ENCODE measurements around the gene BYSL. TPM values are rescaled to one million over a fixed set of nuclear protein-coding genes. Genes with fewer than 3 reads are reported as not detected.
A peak's percentile ranks its signal among the peaks of the same experiment; 100 is the strongest.

BYSL gene
- total RNA-seq, 1 donor from 2014 or later: 11.5 TPM

DNA sequence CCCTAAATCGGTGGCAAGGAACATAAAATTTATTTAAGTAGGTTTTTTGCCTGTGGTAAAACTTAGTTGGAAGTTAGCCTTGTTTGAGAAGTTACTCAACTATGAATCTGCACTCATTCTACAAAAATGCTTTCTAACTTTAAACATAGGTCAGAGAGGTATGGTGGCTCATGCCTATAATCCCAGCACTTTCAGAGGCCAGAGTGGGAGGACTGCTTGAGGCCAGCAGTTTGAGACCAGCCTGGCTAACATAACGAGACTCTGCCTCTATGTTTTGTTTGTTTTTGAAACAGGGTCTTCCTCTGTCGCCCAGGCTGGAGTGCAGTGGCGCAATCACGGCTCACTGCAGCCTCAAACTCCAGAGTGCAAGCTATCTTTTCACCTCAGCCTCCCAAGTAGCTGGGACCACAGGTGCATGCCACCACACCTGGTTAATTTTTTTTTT is 42.3 kb upstream of the BYSL start:
- no peak overlapping the region for H3K4me3 ChIP-seq
- H3K27ac Mint-ChIP-seq: peak overlapping the region; percentile 86
- H3K36me3 Mint-ChIP-seq: no peaks in the 10 kb centered on the region
- H3K4me1 ChIP-seq: peaks cover 4% of the 10 kb centered on the region
- TF ChIP-seq EZH2 (IDR thresholded peaks at IDR 0.05): no peak
- TF ChIP-seq, protein P1, sequence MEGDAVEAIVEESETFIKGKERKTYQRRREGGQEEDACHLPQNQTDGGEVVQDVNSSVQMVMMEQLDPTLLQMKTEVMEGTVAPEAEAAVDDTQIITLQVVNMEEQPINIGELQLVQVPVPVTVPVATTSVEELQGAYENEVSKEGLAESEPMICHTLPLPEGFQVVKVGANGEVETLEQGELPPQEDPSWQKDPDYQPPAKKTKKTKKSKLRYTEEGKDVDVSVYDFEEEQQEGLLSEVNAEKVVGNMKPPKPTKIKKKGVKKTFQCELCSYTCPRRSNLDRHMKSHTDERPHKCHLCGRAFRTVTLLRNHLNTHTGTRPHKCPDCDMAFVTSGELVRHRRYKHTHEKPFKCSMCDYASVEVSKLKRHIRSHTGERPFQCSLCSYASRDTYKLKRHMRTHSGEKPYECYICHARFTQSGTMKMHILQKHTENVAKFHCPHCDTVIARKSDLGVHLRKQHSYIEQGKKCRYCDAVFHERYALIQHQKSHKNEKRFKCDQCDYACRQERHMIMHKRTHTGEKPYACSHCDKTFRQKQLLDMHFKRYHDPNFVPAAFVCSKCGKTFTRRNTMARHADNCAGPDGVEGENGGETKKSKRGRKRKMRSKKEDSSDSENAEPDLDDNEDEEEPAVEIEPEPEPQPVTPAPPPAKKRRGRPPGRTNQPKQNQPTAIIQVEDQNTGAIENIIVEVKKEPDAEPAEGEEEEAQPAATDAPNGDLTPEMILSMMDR (IDR thresholded peaks at IDR 0.05): no peak
- TF ChIP-seq EZH2phosphoT487 (IDR thresholded peaks at IDR 0.05): no peak
- no peak overlapping the region for H3K27ac ChIP-seq
- peaks cover 97% of the 10 kb centered on the region for H3K79me2 ChIP-seq (ENCODE audit: low read depth)
- DNase-seq (ENCODE audit: low spot score): no peak
- H3K4me3 Mint-ChIP-seq: no peak overlapping the region
- H4K20me1 ChIP-seq (ENCODE audit: low read depth): peaks cover 10% of the 10 kb centered on the region
- peaks cover 4% of the 10 kb centered on the region for H3F3A ChIP-seq (ENCODE audit: low read depth)
- no peak overlapping the region for H3K4me2 ChIP-seq
- no peaks in the 10 kb centered on the region for H3K9me3 Mint-ChIP-seq
- no peak overlapping the region for H2AFZ ChIP-seq (replicated peaks)
- no peaks in the 10 kb centered on the region for H3K27me3 Mint-ChIP-seq (ENCODE audit: insufficient read depth, low read depth)
- no peaks in the 10 kb centered on the region for H3K36me3 ChIP-seq
- no peak overlapping the region for H3K9ac ChIP-seq
- no peaks in the 10 kb centered on the region for H3K9me3 ChIP-seq (ENCODE audit: low read depth)
- no peaks in the 10 kb centered on the region for H3K27me3 ChIP-seq
- H3K4me1 Mint-ChIP-seq: no peaks in the 10 kb centered on the region

- H3K27ac ChIP-seq: no peak overlapping the region
- H3K36me3 ChIP-seq: peaks cover 4% of the 10 kb centered on the region
- no peaks in the 10 kb centered on the region for H3K27me3 Mint-ChIP-seq (ENCODE audit: insufficient read depth, low read depth)
- no peak overlapping the region for H2AFZ ChIP-seq (replicated peaks)
- H3K4me2 ChIP-seq: no peak overlapping the region
- peaks cover 99% of the 10 kb centered on the region for H3K79me2 ChIP-seq (ENCODE audit: low read depth)
- H3K9ac ChIP-seq: no peak overlapping the region
- H3F3A ChIP-seq (ENCODE audit: low read depth): peaks cover 6% of the 10 kb centered on the region
- no peaks in the 10 kb centered on the region for H3K36me3 Mint-ChIP-seq
- no peak overlapping the region for H3K4me3 ChIP-seq
- H3K4me1 Mint-ChIP-seq: no peaks in the 10 kb centered on the region
- H3K27ac Mint-ChIP-seq: no peak overlapping the region
- DNase-seq (ENCODE audit: low spot score): no peak
- no peaks in the 10 kb centered on the region for H3K27me3 ChIP-seq
- H3K9me3 ChIP-seq (ENCODE audit: low read depth): no peaks in the 10 kb centered on the region
- no peak overlapping the region for H3K4me3 Mint-ChIP-seq
- H4K20me1 ChIP-seq (ENCODE audit: low read depth): peaks cover 20% of the 10 kb centered on the region
- TF ChIP-seq, protein P1 (IDR thresholded peaks at IDR 0.05): no peak
- no peak for TF ChIP-seq EZH2 (IDR thresholded peaks at IDR 0.05)
- no peak for TF ChIP-seq EZH2phosphoT487 (IDR thresholded peaks at IDR 0.05)
- peaks cover 6% of the 10 kb centered on the region for H3K4me1 ChIP-seq
- H3K9me3 Mint-ChIP-seq: no peaks in the 10 kb centered on the region
Measured at GRCh38 chr6:41881506-41881905, 39.8 kb upstream of the BYSL start.

DNA sequence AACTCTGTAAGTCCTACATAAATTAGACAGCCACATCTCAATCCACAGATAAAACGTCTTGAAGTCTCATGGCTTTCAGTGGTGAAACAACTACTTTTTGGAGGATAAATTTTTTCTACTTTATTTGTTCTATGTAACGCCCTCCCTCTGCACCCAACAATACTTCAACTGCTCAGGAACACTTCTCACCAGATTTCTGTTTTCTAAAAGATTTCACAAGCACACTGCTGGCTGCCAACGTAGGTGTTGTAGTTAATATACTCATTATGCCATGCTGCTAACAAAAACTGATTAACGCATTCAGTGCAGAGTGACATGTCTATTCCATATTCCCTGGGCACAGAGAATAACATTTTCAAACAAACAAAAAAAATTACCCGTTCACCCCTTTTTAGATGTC is 36.3 kb upstream of the BYSL start:
- peaks cover 4% of the 10 kb centered on the region for H3K36me3 ChIP-seq
- H3K27ac Mint-ChIP-seq: no peak overlapping the region
- peaks cover 98% of the 10 kb centered on the region for H3K79me2 ChIP-seq (ENCODE audit: low read depth)
- H4K20me1 ChIP-seq (ENCODE audit: low read depth): peaks cover 21% of the 10 kb centered on the region
- H3K9ac ChIP-seq: no peak overlapping the region
- H3K4me2 ChIP-seq: no peak overlapping the region
- H3K4me1 ChIP-seq: peaks cover 20% of the 10 kb centered on the region
- H3K9me3 ChIP-seq (ENCODE audit: low read depth): no peaks in the 10 kb centered on the region
- no peaks in the 10 kb centered on the region for H3K36me3 Mint-ChIP-seq
- no peak overlapping the region for H2AFZ ChIP-seq (replicated peaks)
- peaks cover 2% of the 10 kb centered on the region for H3K27me3 Mint-ChIP-seq (ENCODE audit: insufficient read depth, low read depth)
- H3K27ac ChIP-seq: no peak overlapping the region
- TF ChIP-seq EZH2phosphoT487 (IDR thresholded peaks at IDR 0.05) (no peak), EZH2 (IDR thresholded peaks at IDR 0.05) (no peak)
- TF ChIP-seq, protein P1 (IDR thresholded peaks at IDR 0.05): no peak
- DNase-seq (ENCODE audit: low spot score): no peak
- H3K4me3 Mint-ChIP-seq: no peak overlapping the region
- no peak overlapping the region for H3K4me3 ChIP-seq
- H3K9me3 Mint-ChIP-seq: no peaks in the 10 kb centered on the region
- H3F3A ChIP-seq (ENCODE audit: low read depth): peaks cover 36% of the 10 kb centered on the region
- H3K4me1 Mint-ChIP-seq: peaks cover 11% of the 10 kb centered on the region
- H3K27me3 ChIP-seq: no peaks in the 10 kb centered on the region
